GM19438 (cell line): ENCODE measurements around the gene S100B.
"Not testable (repeated sequence)": the region's sequence is repeated elsewhere in the genome, so short reads cannot be mapped to it uniquely, and the experiment has no call there.

Experiments used
- ATAC-seq: cut with Tn5 transposase; IDR thresholded peaks from one replicate; pipeline ENCODE4 v1.9.1; 2021; ENCODE audit warnings: low read depth; ENCODE audit not compliant: unreplicated experiment

S100B gene

GRCh38 chr21:46604329-46604974 is 430 bp downstream of the S100B start:
- ATAC-seq = no peak

- ATAC-seq = no peak
Measured at GRCh38 chr21:46603228-46603627, 1.7 kb downstream of the S100B start.

DNA sequence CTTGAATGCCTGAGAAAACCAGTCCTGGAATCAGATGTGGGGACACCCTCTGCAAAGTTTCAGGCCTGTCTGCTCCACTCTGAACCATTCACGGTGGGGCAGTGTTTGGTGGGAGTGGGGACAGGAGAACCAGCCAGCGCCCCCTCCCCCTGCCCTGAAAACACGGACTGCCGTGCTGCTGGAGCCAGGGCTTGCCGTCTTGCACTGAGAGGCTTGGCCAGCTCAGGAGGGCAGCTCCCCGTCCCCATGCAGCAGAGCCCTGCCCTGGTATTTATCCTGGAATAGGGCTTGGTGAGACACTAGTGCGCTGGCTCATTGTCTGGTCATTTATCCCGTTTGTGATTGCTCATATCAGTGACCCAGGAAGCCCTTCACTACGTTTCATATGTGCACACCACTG is 3.9 kb downstream of the S100B start:
- no peak for ATAC-seq

DNA sequence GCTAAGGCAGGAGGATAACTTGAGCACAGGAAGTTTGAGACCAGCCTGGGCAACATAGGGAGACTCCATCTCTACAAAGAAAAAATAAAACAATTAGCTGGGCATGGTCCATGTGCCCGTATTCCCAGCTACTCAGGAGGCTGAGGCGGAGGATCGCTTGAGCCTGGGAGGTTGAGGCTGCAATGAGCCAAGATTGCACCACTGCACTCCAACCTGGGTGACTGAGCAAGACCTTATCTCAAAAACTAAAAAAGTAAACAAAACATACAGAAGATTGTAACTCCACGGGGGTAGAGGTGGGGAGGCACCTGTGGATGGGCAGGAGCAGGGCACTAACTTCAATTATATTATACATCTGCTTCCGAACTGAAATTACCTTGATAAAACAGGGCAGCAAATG is 4.6 kb downstream of the S100B start:
- ATAC-seq = no peak

DNA sequence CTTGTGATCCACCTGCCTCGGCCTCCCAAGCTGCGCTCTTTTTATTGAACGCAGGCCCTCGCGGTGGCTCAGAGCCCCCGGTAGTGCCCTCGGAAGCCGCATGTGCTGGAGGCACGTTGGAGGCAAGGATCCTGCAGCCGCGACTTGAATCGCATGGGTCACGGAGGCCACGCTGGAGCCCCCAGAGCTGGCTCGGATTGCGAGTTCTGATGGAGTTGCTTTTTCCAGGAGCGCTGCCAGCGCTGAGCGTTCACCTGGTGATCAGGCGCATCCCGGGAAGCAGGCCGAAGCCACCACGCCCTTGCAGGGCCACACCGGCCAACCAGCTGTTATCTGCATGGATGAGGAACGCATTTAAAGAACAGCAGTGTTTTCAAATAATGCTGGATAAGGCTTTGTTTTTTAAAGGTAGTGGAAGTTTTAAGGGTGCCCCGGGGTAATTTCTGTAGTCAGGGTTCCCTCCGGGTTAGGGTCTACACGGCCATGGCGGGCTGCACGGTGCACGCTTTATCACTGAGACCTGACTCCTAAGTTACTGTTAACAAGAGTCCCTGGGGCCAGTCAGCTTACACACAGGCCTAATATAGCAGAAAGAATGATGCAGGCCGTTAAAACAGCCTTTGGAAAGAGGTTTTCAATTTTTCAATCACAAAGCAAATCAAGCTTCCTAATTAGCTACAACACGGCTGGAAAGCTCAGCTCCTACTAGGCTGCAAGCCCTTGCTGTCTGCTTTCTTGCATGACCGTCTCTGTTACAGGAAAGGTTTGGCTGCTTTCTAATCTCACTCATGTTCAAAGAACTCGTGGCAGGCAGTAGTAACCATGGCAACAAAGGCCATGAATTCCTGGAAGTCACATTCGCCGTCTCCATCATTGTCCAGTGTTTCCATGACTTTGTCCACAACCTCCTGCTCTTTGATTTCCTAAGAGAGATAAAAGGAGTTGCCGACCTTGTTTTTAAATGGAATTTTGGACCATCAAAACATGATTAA is 6.0 kb downstream of the S100B start:
- no peak for ATAC-seq

GRCh38 chr21:46597896-46598343 is 7.0 kb downstream of the S100B start:
- ATAC-seq = no peak

GRCh38 chr21:46597031-46597430 is 7.9 kb downstream of the S100B start:
- no peak for ATAC-seq

DNA sequence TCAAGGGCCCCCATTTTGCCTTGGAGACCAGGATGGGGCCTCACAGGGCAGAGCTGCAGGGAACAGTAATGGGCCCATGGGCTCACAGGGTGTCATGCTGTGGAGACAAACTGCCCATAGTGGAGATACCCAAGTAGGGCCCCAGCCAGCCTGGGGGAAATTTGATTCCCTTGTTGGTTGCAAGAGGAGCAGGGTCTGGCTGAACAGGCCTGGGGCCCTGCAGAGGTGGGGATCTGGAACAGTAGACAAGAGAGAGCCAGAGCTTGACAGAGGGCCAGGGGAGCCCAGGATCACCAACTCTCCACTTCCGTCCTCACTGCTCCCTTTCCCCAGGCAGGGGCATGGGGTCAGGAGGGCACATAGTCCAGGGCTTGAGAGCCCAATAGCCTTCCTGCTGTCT is 8.7 kb downstream of the S100B start:
- no peak for ATAC-seq

DNA sequence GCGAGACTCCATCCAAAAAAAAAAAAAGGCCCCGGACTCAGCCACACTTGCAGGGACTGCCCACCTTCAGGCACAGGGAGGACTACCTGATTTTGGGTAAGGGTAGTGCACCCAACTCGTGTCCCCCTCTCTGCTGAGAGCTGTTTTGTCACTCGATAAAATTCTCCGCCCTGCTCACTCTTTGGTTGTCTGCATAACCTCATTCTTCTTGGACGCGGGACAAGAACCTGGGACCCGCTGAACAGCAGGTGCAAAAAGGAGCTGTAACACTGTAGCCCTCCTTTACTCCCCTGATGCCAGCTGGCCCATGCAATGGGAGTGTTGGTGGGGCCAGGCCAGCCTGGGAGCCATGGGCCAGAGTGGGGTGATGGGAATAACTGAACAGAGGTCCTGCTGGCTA is 10.6 kb downstream of the S100B start:
- no peak for ATAC-seq

- ATAC-seq = no peak
Measured at GRCh38 chr21:46585191-46585953, 19.5 kb downstream of the S100B start.

- ATAC-seq = no peak
Measured at GRCh38 chr21:46581780-46582307, 23.0 kb downstream of the S100B start.

GRCh38 chr21:46579394-46579793 is 25.5 kb downstream of the S100B start:
- ATAC-seq = not testable (repeated sequence)

- ATAC-seq = not testable (repeated sequence)
Measured at GRCh38 chr21:46577786-46578185, 27.1 kb downstream of the S100B start.

- ATAC-seq = no peak
Measured at GRCh38 chr21:46572850-46573249, 32.0 kb downstream of the S100B start.

DNA sequence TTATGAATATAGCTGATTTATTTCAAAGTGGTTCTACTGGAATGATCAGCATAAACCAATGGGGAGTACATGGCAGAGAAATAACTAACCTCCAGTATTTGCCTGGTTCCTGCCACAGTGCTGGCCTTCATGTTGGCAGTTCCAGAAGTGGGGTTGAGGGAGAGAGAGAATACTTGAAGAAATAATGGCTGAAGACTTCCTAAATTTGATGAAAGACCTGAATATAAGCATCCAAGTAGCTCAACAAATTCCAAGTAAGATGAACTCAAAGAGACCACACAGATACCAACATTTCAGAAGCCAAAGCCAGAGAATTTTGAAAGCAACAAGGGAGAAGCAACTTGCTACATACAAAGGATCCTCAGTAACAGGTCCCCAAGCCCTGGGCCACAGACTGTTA is 34.3 kb downstream of the S100B start:
- no peak for ATAC-seq

DNA sequence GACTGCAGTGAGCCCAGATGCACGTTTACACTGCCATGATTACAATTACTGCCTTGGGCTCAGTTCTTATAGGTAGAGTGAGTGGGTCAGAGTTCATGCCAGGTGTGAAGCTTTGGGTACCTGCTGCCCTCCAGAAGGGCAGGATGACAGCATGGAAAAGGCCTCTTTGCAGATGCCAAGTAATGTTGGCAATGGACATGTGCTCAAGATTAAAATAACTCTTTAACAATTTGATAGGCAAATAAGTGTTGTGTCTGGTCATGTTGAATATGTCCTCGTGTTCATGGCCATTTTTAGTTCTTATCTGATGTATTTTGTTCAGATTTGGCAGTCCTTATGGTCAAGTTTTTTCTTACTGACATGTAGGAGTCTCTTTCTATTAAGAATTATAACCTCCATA is 34.8 kb downstream of the S100B start:
- ATAC-seq = no peak

- ATAC-seq = no peak
Measured at GRCh38 chr21:46569081-46569480, 35.8 kb downstream of the S100B start.

DNA sequence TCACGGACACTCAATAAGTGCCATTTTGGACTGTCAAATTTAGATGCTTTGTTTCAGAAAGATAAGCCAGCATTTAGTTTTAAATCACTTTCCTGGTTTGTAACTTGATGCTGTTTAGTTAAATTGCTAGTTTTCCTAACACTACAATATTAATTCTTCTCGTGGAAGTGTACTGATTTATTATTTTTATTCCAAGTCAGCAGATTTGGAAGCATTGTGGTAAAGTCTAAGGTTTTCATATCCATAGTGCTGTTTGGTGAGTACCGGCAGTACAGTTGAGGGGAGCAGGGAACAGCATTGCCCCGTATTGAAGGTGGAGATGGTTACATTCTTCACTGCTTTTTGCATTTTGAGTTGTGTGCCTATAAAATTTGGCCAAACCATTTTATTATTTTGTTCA is 36.3 kb downstream of the S100B start:
- no peak for ATAC-seq

DNA sequence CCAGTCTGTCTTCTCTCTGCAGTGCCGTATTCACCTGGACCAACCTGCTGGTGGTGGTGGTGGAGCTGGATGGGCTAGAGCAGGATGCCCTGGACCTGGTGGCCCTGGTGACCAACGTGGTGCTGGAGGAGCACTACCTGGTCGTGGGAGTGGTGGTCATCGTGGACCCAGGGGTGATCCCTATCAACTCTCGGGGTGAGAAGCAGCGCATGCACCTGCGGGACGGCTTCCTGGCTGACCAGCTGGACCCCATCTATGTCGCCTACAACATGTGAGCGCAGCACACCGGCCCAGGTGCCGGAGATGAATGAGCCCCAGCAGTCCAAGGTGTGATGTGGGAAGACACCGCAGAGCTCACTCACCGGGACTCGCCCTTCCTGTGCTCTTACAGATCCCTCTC is 37.5 kb downstream of the S100B start:
- no peak for ATAC-seq

DNA sequence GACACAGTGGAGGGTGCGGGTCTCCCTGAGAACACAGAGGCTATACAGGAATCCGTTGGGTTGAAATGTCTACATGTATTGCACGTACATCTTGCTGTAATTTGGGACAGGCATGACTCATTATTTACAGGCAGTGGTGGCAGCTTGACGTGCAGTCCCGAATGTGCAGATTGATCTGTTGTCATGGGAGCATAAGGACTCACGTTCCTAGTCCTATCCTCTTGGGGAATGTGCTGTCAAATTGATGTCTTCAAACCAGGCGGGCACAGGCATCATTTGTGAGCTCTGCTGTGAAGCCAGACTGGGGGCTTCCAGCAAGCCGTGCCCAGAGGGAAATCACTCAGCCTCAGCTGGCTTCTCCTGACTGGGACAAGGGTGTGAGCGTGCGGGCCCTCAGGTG is 40.5 kb downstream of the S100B start:
- no peak for ATAC-seq
